Stimulated activated naive B cell treated with anti-CD40 and anti-IgM and Interleukin-4, amounts not matched to agents 10 μg/mL and 1 μg/mL and 100 μg/mL, for 72 hours (primary cell): ENCODE results near the gene MARCHF10.

Experiments used
- ATAC-seq, 2 donors: fragments of 150-1000 bp; cut with Tn5 transposase; replicated peaks; 2 replicates each; pipeline ENCODE4 v1.10.0; 2021; ENCODE audit warnings: moderate library complexity in 1 of 2
- DNase-seq: peaks from one replicate; pipeline ENCODE4 v3.0.0; 2021
- H3K27ac Mint-ChIP-seq: one replicate; pipeline ENCODE4 v1.8.0; 2022; ENCODE audit warnings: mild to moderate bottlenecking, mixed read lengths
- H3K27me3 Mint-ChIP-seq, 2 donors: one replicate each; pipeline ENCODE4 v1.8.0; 2022; ENCODE audit warnings: mixed read lengths in 2 of 2
- H3K36me3 Mint-ChIP-seq, 2 donors: one replicate each; pipeline ENCODE4 v1.8.0; 2022; ENCODE audit warnings: mixed read lengths in 2 of 2, mild to moderate bottlenecking in 1 of 2
- H3K4me1 Mint-ChIP-seq, 2 donors: one replicate each; pipeline ENCODE4 v1.8.0; 2022; ENCODE audit warnings: mixed read lengths in 2 of 2, mild to moderate bottlenecking in 1 of 2
- H3K4me3 Mint-ChIP-seq, 2 donors: one replicate each; pipeline ENCODE4 v1.8.0; 2022; ENCODE audit warnings: mild to moderate bottlenecking in 2 of 2, mixed read lengths in 2 of 2, moderate library complexity in 1 of 2
- H3K9me3 Mint-ChIP-seq, 2 donors: one replicate each; pipeline ENCODE4 v1.8.0; 2022; ENCODE audit warnings: mixed read lengths in 2 of 2, mild to moderate bottlenecking in 1 of 2

MARCHF10 gene

DNA sequence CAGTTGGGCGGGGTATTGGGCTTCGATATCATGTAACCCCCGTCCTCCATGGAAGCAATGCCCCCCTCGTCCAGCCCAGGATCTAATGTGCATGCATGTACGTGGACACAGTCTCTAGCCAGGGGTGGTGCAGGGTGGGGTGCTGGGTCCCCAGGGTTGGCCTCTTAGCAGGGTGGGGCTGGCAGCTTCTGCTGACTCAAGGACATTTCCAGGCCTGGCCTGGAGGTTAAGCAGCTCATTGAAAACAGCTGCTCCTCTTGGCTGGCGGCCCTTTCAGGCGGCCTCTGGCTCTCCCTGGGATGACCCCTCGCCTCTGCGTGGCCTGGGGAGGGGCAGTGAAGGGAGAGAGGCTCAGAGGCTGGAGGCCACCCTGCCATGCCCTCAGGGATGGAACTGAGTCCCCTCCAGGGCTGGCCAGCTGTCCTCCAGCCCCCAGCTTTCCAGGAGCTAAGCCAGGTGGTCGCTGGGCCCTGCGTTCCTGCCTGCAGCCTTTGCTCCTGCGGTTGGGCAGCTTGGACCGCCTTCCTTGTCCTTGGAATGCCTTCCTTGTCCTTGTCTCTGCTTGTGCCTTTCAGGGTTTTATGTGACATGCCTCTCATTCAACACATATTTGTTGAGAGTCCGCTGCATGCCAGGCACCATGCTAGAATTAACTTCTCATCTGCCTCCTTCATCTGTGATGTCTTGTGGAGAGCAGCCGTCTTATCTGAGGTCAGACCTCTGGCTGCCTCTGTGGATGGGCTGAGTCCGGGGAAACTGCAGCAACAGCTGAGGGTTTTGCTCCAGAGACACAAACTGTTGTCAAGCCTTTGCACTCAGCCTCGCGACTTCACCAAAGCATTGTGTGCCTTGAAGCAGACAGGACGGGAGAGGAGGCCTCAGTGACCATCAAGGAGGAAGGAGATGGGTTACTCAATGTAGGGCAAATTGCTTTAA is 154.0 kb downstream of the MARCHF10 start:
- ATAC-seq (peak; percentile 5 to 13), DNase-seq (peak; percentile 21)
- no peaks in the 10 kb centered on the region for H3K9me3 Mint-ChIP-seq
- H3K27me3 Mint-ChIP-seq: peaks cover 0 to 6% of the 10 kb centered on the region in 2 donors
- H3K4me3 Mint-ChIP-seq: peak overlapping the region; percentile 88 to 91
- H3K4me1 Mint-ChIP-seq: peaks cover 21 to 32% of the 10 kb centered on the region in 2 donors
- H3K36me3 Mint-ChIP-seq: peaks cover 0 to 5% of the 10 kb centered on the region in 2 donors
- H3K27ac Mint-ChIP-seq: peak overlapping the region; percentile 69

GRCh38 chr17:62653002-62653825 is 154.9 kb downstream of the MARCHF10 start:
- peaks cover 21 to 32% of the 10 kb centered on the region in 2 donors for H3K4me1 Mint-ChIP-seq
- peak; percentile 91 for ATAC-seq
- H3K27ac Mint-ChIP-seq: peak overlapping the region; percentile 95
- DNase-seq: peak; percentile 94
- no peaks in the 10 kb centered on the region for H3K9me3 Mint-ChIP-seq
- peaks cover 0 to 5% of the 10 kb centered on the region in 2 donors for H3K27me3 Mint-ChIP-seq
- H3K36me3 Mint-ChIP-seq: peaks cover 0 to 5% of the 10 kb centered on the region in 2 donors
- peak overlapping the region; percentile 88 to 91 for H3K4me3 Mint-ChIP-seq

DNA sequence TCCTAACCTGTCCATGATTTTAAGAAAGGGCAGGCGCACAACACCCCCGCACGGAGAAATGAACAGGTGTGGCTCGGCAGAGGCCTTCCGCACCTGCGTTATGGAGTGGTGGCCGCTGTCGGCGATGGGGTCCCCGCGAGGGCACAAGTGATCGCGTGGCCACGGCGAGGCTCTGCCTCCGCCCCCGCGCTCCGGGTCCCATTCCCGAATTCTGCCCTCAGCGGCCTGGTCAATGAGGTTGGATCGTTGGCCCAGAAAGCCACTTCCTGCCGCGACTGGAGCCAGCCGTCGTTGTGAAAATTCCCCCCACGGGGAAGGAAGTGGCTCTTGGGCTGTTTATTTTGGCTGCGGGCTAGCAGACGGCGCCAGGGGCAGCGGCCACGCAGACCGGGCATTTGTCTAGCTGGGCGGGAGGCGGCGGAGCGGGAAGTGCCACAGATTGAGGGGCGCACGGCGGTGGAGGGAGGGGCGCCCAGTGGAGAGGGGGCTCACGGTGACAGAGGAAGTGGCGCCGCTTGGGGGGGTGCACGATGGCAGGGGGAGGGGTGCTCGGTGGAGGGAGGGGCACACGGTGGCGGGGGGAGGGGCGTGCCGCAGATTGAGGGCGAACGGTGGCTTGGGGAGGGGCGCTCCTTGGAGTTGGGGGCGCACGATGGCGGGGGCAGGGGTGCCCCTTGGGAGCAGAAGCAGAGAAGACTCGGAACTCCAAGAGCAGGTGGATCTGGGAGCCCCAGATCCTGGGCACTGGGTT is 155.7 kb downstream of the MARCHF10 start:
- peak overlapping the region; percentile 95 for H3K27ac Mint-ChIP-seq
- ATAC-seq: peak; percentile 14

More for the DNA sequence above, 155.7 kb downstream of the MARCHF10 start:
- peaks cover 0 to 5% of the 10 kb centered on the region in 2 donors for H3K36me3 Mint-ChIP-seq
- peaks cover 0 to 5% of the 10 kb centered on the region in 2 donors for H3K27me3 Mint-ChIP-seq
- peak overlapping the region; percentile 88 to 91 for H3K4me3 Mint-ChIP-seq
- DNase-seq: peak; percentile 53
- H3K9me3 Mint-ChIP-seq: no peaks in the 10 kb centered on the region
- H3K4me1 Mint-ChIP-seq: peaks cover 21 to 32% of the 10 kb centered on the region in 2 donors
